Neural progenitor cell (in vitro differentiated cells): ENCODE measurements around the gene NEB.

ENCODE experiments used
- CTCF ChIP-seq: fragments of 200-600 bp; sonication (generic); IDR thresholded peaks from 2 replicates; pipeline ENCODE4 v1.5.1; 2017; ENCODE audit warnings: antibody characterized with exemption, mild to moderate bottlenecking
- EZH2phosphoT487 ChIP-seq: fragments of 200-600 bp; sonication (generic); IDR thresholded peaks from 2 replicates; pipeline ENCODE4 v1.6.1; 2017; ENCODE audit warnings: antibody characterized with exemption

- TF ChIP-seq CTCF (no peak), EZH2phosphoT487 (no peak)
These were observed 13.8 kb downstream of the NEB start for GRCh38 chr2:151720521-151720920.
